Breast epithelium (tissue), 3 donors: ENCODE results near the gene PCSK2.

Experiments
- CTCF ChIP-seq, 3 donors: fragments of 450-650 bp; IDR thresholded peaks; one replicate each; pipeline ENCODE4 v1.5.1; 2016 to 2017; ENCODE audit warnings: antibody characterized with exemption in 3 of 3, mild to moderate bottlenecking in 3 of 3, moderate library complexity in 3 of 3
- POLR2A ChIP-seq: fragments of 450-650 bp; IDR thresholded peaks from one replicate; pipeline ENCODE4 v1.6.1; 2016; ENCODE audit warnings: antibody characterized with exemption, mild to moderate bottlenecking, moderate library complexity
- POLR2AphosphoS5 ChIP-seq, 3 donors: sonication (generic); formaldehyde crosslinking; IDR thresholded peaks; one replicate each; pipeline ENCODE4 v1.6.1; 2017; ENCODE audit warnings: antibody characterized with exemption in 3 of 3

GRCh38 chr20:17493173-17493572 lies 266.3 kb downstream of the PCSK2 start:
- TF ChIP-seq CTCF (IDR thresholded peaks at IDR 0.05), result no peak
- TF ChIP-seq POLR2AphosphoS5 (IDR thresholded peaks at IDR 0.05), result no peak
- no peak for TF ChIP-seq POLR2A
